HepG2 (cell line): ENCODE measurements around the gene CDC42EP3. TPM values are rescaled to one million over a fixed set of nuclear protein-coding genes. Genes with fewer than 3 reads are reported as not detected.

Experiments
- ATAC-seq: fragments of 200-7000 bp; cut with Tn5 transposase; 3 replicates; pipeline ENCODE4 v1.9.1; 2020; ENCODE audit warnings: mild to moderate bottlenecking, moderate library complexity
- BruUV-seq: library from RNA; stranded (reverse); fragments of 400-500 nt; replicated peaks from 2 replicates; lab custom pipeline; 2021; lab: Mats Ljungman, UMichigan
- CTCF ChIA-PET: fragments of 300-600 bp; formaldehyde crosslinking; extraction: SDS; loops from one replicate; lab custom pipeline; 2021; ENCODE audit warnings: low total read pairs, inconsistent platforms, low intra/inter-chr PET ratio; lab: Yijun Ruan, JAX
- POLR2A ChIA-PET: fragments of 350-600 bp; sonication (Branson Sonifier 250); formaldehyde crosslinking; loops from one replicate; lab custom pipeline; 2020; ENCODE audit warnings: antibody characterized with exemption, inconsistent platforms; lab: Yijun Ruan, JAX
- DNase-seq: peaks from one replicate; pipeline ENCODE4 v3.0.0-alpha.2; 2015; ENCODE audit warnings: low spot score
- FAIRE-seq: peaks from 3 replicates; lab custom pipeline; 2011; peaks lifted over from hg19 to GRCh38; lab: Jason Lieb, UNC
- H2AFZ ChIP-seq: one replicate; pipeline ENCODE4 v1.6.1; 2011; ENCODE audit warnings: low read length, inconsistent platforms
- H3K27ac ChIP-seq: fragments of 300-600 bp; 3 replicates; pipeline ENCODE4 v1.8.0; 2011; ENCODE audit warnings: mixed run types, mild to moderate bottlenecking, mixed read lengths, low read length, inconsistent platforms; ENCODE audit not compliant: insufficient read depth; ENCODE audit errors: extremely low read length
- H3K27me3 ChIP-seq, 2 experiments: fragments of 200-600 bp in 1 of 2; 2 replicates in 1 of 2; 3 replicates in 1 of 2; pipeline versions ENCODE4 v1.6.0 to v1.8.0; 2011; ENCODE audit warnings: low read length in 2 of 2, mild to moderate bottlenecking in 2 of 2, moderate library complexity in 2 of 2, inconsistent platforms in 1 of 2; ENCODE audit not compliant: insufficient read depth in 2 of 2, control insufficient read depth in 1 of 2
- H3K36me3 ChIP-seq, 2 experiments: fragments of 200-600 bp in 1 of 2; replicated peaks in 1 of 2; 2 replicates in 1 of 2; 3 replicates in 1 of 2; pipeline versions ENCODE4 v1.5.1 to v1.8.0; 2011; ENCODE audit warnings: low read length in 2 of 2, inconsistent platforms in 1 of 2; ENCODE audit not compliant: insufficient read depth in 2 of 2, control insufficient read depth in 1 of 2
- H3K4me1 ChIP-seq: 2 replicates; pipeline ENCODE4 v1.5.1; 2012; ENCODE audit warnings: low read length, inconsistent platforms; ENCODE audit not compliant: insufficient read depth
- H3K4me2 ChIP-seq: 2 replicates; pipeline ENCODE4 v1.6.0; 2011; ENCODE audit warnings: low read depth, low read length, inconsistent platforms
- H3K4me3 ChIP-seq, 3 experiments: fragments of 200-600 bp in 1 of 3; sonication (generic), shearing (Covaris generic) in 1 of 3; replicated peaks in 1 of 3; 2 replicates each; pipeline ENCODE4 v1.5.1; 2011 to 2016; ENCODE audit warnings: low read length in 3 of 3, inconsistent platforms in 2 of 3, low read depth in 2 of 3, mild to moderate bottlenecking in 2 of 3, control low read depth in 1 of 3, mixed read lengths in 1 of 3; ENCODE audit not compliant: insufficient read depth in 1 of 3
- H3K79me2 ChIP-seq: one replicate; pipeline ENCODE4 v1.6.1; 2011; ENCODE audit warnings: low read length, inconsistent platforms; ENCODE audit not compliant: insufficient read depth
- H3K9ac ChIP-seq: 2 replicates; pipeline ENCODE4 v1.6.0; 2011; ENCODE audit warnings: mild to moderate bottlenecking, low read depth, low read length, inconsistent platforms; ENCODE audit not compliant: insufficient read depth
- H3K9me3 ChIP-seq: 2 replicates; pipeline ENCODE4 v1.5.1; 2012; ENCODE audit warnings: mild to moderate bottlenecking, low read length
- H4K20me1 ChIP-seq: 2 replicates; pipeline ENCODE4 v1.6.0; 2011; ENCODE audit warnings: inconsistent platforms, mild to moderate bottlenecking, low read length, moderate library complexity; ENCODE audit not compliant: insufficient read depth
- BRD4 ChIP-seq: sonication (generic); formaldehyde crosslinking; IDR thresholded peaks from 2 replicates; pipeline ENCODE4 v1.4.0; 2020; ENCODE audit warnings: missing genetic modification reagents
- CHCHD3 ChIP-seq: sonication (generic); formaldehyde crosslinking; IDR thresholded peaks from 2 replicates; pipeline ENCODE4 v1.8.0; 2022; ENCODE audit warnings: mild to moderate bottlenecking, missing genetic modification reagents, moderate library complexity
- CREB3 ChIP-seq: sonication (generic); formaldehyde crosslinking; IDR thresholded peaks from 2 replicates; pipeline ENCODE4 v1.5.0; 2020; ENCODE audit warnings: missing genetic modification reagents
- ELF4 ChIP-seq: sonication (generic); formaldehyde crosslinking; IDR thresholded peaks from 2 replicates; pipeline ENCODE4 v1.5.0; 2020; ENCODE audit warnings: missing genetic modification reagents, mild to moderate bottlenecking, moderate library complexity, borderline replicate concordance
- PHF8 ChIP-seq: sonication (generic); formaldehyde crosslinking; IDR thresholded peaks from 2 replicates; pipeline ENCODE4 v1.5.0; 2020; ENCODE audit warnings: missing genetic modification reagents
- ZNF260 ChIP-seq: sonication (generic); formaldehyde crosslinking; IDR thresholded peaks from 2 replicates; pipeline ENCODE4 v1.4.0; 2020; ENCODE audit warnings: missing genetic modification reagents, low read depth, mild to moderate bottlenecking, borderline replicate concordance
- ZNF292 ChIP-seq: sonication (generic); formaldehyde crosslinking; IDR thresholded peaks from 2 replicates; pipeline ENCODE4 v1.8.1; 2022; ENCODE audit warnings: mild to moderate bottlenecking, low read depth, missing genetic modification reagents, borderline replicate concordance
- ZNF407 ChIP-seq: sonication (generic); formaldehyde crosslinking; IDR thresholded peaks from one replicate; pipeline ENCODE4 v1.5.1; 2020; ENCODE audit warnings: mild to moderate bottlenecking, missing genetic modification reagents; ENCODE audit errors: not compliant biosample characterization
- ZNF549 ChIP-seq: sonication (generic); formaldehyde crosslinking; IDR thresholded peaks from 2 replicates; pipeline ENCODE4 v1.5.0; 2020; ENCODE audit warnings: missing genetic modification reagents
- WGBS: methylation state at CpG from one replicate; pipeline ENCODE4 v1.1.6; 2017; ENCODE audit warnings: low lambda C conversion rate; 5-methylcytosine and 5-hydroxymethylcytosine counted together
- in situ Hi-C: cut with HindIII; loops from 2 replicates; pipeline ENCODE4 v1.10.0; 2017; ENCODE audit warnings: low pct_unique_long_range_greater_than_20kb; ENCODE audit not compliant: extremely low pct_ligation_motif_present
- intact Hi-C: fragments of 100-400 bp; cut with micrococcal nuclease; formaldehyde crosslinking; loops from one replicate; pipeline ENCODE4 v1.10.0; 2022; ENCODE audit not compliant: unreplicated experiment
- polyA plus RNA-seq, 8 experiments: library from polyadenylated mRNA; depleted of rRNA in 3 of 8; stranded (reverse) in 7 of 8; unstranded in 1 of 8; fragments of >200 nt; fragmentation: Illumina TruSeq in 4 of 8; extraction: Trizol in 4 of 8; gene quantifications; 2 replicates each; pipeline versions ENCODE4 v1.2.1 to v1.2.3, GENCODE V29; 2011 to 2016; ENCODE audit warnings: low read depth in 4 of 8, missing spikeins in 1 of 8, mixed read lengths in 1 of 8; ENCODE audit not compliant: insufficient read depth in 1 of 8
- total RNA-seq, 5 experiments: library from RNA; depleted of rRNA; stranded (reverse); fragments of >200 nt; fragmentation: Illumina TruSeq; extraction: Trizol; gene quantifications; 2 replicates each; pipeline ENCODE4 v1.2.3, GENCODE V29; 2016; ENCODE audit warnings: low read depth in 1 of 5
- TF ChIP-seq, protein P1 (sequence below): sonication (generic); formaldehyde crosslinking; IDR thresholded peaks from 2 replicates; pipeline ENCODE4 v1.8.1; 2022; ENCODE audit warnings: mild to moderate bottlenecking, missing genetic modification reagents
- TF ChIP-seq, protein P2 (sequence below): sonication (generic); formaldehyde crosslinking; IDR thresholded peaks from 2 replicates; pipeline ENCODE4 v1.5.1; 2020; ENCODE audit warnings: missing genetic modification reagents, mild to moderate bottlenecking, borderline replicate concordance

Gene CDC42EP3
- total and polyA plus RNA-seq, 2 of the 13 experiments (the other 11 are each of a cell fraction or from before 2014, with no cell fraction given) = 0.01 TPM; not detected in 1

DNA sequence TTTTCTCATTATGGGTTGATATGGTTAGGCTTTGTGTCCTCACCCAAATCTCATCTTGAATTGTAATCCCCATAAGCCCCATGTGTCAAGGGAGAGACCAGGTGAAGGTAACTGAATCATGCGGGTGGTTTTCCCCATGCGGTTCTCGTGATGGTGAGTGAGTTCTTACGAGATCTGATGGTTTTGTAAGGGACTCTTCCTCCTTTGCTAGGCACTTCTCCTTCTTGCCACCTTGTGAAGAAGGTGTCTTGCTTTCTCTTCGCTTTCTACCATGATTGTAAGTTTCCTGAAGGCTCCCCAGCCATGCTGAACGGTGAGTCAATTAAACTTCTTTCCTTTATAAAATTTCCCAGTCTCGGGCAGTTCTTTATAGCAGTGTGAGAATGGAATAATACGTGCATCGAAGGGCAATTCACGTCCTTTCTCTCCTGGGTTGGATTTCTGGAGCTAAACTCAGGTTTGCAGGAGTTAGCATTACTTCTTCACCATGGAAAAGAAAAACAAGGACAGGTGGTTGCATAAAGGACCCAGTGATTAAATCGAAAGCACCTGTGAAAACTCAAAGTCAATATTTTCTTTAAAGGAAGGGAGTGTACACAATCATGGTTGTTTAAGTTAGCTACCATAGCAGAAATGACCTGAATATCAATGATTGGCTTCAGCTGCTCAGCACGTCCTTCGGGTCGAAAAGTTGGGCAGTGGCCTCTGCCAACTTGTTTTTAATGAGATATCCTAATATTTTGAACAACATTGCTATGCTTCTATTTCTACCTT, 54.1 kb downstream of the CDC42EP3 start (continued):
- TF ChIP-seq PHF8 (CRISPR knock-in tag) (no peak), ELF4 (no peak)

GRCh38 chr2:37616677-37617005, 54.8 kb downstream of the CDC42EP3 start:
- Histone ChIP-seq H3K4me1 (no peaks in the 10 kb centered on the region), H3K9ac (no peak overlapping the region), H3K27me3 (0 out of 5 replicates have a peak, but pooled peaks cover 0 to 4% of the 10 kb centered on the region in 2 experiments), H3K4me3 (no peak overlapping the region), H3K27ac (no peak overlapping the region), H3K9me3 (no peaks in the 10 kb centered on the region), H2AFZ (no peak overlapping the region), H3K4me2 (no peak overlapping the region), H3K36me3 (no peaks in the 10 kb centered on the region), H4K20me1 (no peaks in the 10 kb centered on the region), H3K79me2 (no peaks in the 10 kb centered on the region)
- no peak for DNase-seq
- no peak for ATAC-seq
- FAIRE-seq = no peak
- in situ Hi-C loops = no loop called here
- intact Hi-C loops = no loop called here
- CTCF ChIA-PET = no interaction called here
- 13% methylated on average over 2 of the region's 2 CpGs for WGBS
- POLR2A ChIA-PET = no interaction called here
- no TSS peak for BruUV-seq
- no peak for TF ChIP-seq CHCHD3 (CRISPR knock-in tag)
- no peak for TF ChIP-seq ZNF292
- no peak for TF ChIP-seq ZNF260
- TF ChIP-seq, protein P1, sequence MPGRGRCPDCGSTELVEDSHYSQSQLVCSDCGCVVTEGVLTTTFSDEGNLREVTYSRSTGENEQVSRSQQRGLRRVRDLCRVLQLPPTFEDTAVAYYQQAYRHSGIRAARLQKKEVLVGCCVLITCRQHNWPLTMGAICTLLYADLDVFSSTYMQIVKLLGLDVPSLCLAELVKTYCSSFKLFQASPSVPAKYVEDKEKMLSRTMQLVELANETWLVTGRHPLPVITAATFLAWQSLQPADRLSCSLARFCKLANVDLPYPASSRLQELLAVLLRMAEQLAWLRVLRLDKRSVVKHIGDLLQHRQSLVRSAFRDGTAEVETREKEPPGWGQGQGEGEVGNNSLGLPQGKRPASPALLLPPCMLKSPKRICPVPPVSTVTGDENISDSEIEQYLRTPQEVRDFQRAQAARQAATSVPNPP (CRISPR knock-in tag) = no peak
- TF ChIP-seq, protein P2, sequence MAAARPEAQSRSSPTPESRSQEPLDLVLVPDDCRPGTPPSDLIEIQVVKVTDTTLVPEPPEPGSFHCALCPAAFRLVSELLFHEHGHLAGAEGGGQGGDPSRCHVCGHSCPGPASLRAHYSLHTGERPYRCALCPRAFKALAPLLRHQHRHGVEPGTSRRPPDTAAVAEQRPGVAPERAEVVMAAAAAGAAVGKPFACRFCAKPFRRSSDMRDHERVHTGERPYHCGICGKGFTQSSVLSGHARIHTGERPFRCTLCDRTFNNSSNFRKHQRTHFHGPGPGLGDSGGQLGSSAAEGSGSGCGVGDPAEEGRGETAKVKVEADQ (CRISPR knock-in tag) = no peak
- no peak for TF ChIP-seq ZNF407
- no peak for TF ChIP-seq ZNF549 (CRISPR knock-in tag)
- no peak for TF ChIP-seq BRD4
- TF ChIP-seq CREB3 (CRISPR knock-in tag) = no peak
